CMK (cell line): ENCODE measurements around the gene METTL21A.
"Not testable (repeated sequence)": the region's sequence is repeated elsewhere in the genome, so short reads cannot be mapped to it uniquely, and the experiment has no call there.

Experiments
- DNase-seq: peaks from one replicate; pipeline ENCODE4 v3.0.0-alpha.2; 2010; ENCODE audit warnings: low read depth

The METTL21A gene

DNA sequence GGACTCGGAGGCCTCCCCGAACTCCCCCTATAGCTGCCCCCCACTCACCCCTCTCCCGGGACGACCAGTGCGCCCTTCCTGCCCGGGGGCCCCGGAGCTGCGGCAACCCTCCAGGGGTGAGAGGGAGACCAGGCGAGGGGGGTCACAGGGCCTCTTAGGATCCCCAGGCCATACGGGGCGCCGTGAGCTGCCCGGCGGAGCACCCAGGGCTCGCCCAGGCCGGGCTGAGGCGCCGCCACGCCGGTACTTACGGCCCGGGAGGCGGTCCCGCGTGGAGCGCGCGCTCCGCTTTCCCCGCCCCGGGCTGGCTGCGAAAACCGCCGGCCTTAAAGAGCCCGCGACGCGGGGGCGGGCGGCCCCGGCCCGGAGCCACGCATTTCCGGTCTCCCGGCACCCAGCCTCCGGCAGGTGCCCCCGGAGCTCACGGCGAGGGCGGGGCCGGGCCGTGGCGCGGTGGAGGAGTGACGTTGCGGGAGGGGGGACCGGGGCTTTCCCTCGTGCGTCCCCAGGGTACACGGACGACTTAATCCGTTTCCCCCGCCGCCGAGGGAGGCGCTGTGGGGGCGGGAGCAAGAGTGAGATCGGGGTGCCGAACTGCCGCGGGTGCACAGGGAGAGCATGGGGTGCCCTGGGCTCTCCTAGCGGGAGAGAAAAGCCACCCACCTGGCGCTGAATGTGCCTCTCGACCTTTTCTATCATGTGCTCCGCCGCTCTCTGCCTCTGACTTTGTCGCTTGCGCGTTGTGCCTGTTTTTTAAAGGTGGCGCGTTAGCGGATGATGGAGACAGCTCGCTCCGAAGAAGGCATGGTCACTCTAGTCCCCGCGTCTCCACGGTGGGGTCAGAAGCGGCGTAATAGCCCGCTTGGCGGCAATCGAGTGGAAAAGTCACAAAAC is at the start of gene METTL21A:
METTL21A (minus strand) TSS at position 381 of the 894 bp plus-strand sequence. CDS start 1,019 bp downstream, outside the sequence.
- peak; percentile 68 for DNase-seq

DNA sequence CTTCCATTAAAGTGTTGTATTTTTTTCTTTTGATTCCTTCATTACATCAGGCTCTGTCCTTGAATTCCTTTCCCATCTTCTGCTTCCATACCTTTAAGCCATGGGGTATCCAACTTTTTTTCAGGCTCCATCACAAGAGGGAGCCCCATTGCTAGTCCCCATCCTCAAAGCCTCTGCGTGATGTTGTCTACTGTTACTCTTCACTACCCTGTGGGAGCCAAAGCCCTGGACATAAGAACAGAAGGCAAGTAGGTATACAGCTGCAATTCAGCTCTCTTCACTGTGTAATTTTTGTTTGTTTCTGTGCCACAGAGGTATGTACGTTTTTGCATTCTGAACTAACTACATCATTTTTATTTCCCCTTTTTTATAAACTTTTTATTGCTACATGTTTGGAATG is 49.6 kb upstream of the METTL21A start:
- no peak for DNase-seq

DNA sequence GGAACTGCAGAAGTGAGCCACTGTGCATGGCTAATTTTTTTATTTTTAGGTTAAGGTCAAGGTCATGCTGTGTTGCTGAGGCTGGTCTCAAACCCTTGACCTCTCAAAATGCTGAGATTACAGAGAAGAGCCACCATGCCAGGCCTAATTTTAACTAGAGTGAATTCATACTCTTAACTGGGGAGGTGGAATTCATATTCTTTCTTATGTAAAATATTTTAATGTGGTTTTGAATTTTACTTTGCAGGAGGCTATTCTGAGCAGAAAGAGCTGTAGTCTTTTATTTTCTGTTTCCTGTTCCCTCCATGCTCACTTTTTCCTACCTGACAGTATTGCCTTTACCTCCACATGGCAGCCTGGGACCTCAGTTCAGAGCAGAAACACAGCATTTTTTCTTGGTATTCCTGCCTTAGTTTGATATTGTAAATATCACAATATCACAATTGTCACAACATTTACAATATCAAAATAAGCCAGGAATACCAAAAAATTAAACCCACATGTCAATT is 49.1 kb upstream of the METTL21A start:
- DNase-seq, result no peak

GRCh38 chr2:207673431-207673830 is 48.2 kb upstream of the METTL21A start:
- no peak for DNase-seq

GRCh38 chr2:207670887-207671286 is 45.7 kb upstream of the METTL21A start:
- DNase-seq, result no peak

DNA sequence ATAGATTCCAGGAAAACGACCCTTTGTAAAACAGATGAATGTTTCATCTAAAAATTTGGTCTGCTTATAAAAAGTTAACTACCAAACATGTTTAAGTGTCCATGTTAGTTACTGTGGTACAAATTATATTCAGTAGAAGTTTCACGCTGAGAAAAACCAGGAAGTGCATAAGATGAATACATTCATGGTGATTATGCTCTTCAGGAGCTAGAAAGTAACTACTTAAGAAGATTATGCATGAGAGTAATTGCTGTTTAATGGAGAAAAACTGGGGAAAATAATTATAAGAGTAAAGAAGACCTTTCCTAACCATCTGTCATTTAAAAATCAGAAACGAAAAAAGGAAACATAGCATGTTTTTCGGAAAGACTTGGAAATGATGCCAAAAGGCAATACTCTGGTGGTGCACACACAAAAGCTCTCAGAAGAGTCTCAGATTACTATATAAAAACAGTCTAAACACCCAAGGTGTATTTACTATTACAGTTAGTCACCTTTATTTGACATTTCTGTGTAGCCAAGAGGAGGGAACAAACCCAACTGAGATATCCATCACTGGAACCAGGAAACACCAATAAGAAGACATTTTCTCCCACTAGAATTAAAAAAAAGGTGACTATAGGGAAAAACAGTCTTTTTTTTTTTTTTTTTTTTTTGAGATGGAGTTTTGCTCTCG is 38.8 kb upstream of the METTL21A start:
- DNase-seq, result no peak

DNA sequence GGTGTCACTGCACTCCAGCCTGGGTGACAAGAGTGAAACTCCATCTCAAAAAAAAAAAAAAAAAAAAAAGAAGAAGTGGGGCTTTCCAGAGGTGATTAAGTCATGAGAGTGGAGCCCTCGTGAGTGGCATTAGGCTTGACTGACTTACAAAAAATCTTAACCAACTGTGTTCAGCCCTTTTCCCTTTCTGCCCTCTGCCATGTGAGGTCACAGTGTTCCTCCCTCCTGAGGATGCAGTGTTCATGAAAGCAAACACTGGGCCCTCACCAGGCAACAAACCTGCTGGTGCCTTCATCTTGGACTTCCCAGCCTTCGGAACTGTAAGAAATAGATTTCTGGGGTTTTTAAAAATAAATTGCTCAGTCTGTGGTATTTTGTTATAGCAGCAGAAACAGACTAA is 37.0 kb upstream of the METTL21A start:
- DNase-seq, result no peak

DNA sequence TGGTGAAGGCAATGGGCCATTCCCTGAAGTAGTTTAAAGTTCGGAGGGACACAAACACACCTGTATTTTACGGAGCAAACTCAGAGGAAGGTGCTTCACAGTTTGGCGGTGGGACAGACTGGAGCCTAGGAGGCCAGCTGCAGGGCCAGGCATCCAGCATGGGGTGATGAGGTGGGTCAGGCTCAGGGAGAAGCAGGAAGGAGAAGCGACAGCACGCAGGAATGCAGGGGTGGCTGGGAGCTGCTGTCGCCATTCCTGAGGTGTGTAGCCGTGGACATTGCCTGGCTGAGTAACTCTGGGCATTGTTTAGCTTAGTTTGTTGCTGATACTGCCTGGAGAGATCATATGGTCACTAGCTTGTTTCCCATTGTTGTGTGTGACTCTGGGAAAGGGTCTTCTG is 35.8 kb upstream of the METTL21A start:
- no peak for DNase-seq

- DNase-seq, result no peak
These were observed 33.0 kb upstream of the METTL21A start for GRCh38 chr2:207658156-207658555.

DNA sequence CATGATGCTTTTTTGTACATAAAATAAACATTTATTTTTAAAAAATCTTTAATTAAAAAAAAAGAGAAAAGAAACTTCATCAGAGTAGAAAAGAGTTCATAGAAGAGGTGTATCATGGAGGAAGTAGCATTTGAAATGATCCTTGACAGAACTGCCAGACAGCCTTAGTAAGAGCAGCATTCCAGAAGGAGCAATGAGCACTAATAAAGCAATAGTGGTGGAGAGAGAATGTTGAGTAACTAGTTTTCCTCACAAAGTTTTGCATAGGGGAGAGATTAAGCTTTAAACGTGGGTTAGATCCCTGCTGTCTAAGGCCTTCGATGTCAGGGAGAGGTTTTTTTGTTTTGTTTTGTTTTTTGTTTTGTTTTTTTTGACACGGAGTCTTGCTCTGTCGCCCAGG is 29.8 kb upstream of the METTL21A start:
- DNase-seq, result no peak

DNA sequence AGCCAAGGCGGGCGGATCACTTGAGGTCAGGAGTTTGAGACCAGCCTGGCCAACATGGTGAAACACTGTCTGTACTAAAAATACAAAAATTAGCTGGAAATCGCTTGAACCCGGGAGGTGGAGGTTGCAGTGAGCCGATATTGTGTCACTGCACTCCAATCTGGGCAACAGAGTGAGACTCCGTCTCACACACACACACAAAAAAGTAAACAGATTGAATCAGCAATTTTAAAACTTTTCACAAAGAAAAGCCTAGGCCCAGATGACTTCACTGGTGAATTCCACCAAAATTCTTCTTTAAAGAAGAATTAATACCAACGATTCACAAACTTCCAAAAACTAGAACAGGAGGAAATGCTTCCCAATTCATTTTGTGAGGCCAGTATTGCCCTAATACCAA is 21.4 kb upstream of the METTL21A start:
- DNase-seq, result not testable (repeated sequence)

- no peak for DNase-seq
These were observed 18.7 kb upstream of the METTL21A start for GRCh38 chr2:207643892-207644291.

GRCh38 chr2:207640661-207641060 is 15.5 kb upstream of the METTL21A start:
- no peak for DNase-seq

DNA sequence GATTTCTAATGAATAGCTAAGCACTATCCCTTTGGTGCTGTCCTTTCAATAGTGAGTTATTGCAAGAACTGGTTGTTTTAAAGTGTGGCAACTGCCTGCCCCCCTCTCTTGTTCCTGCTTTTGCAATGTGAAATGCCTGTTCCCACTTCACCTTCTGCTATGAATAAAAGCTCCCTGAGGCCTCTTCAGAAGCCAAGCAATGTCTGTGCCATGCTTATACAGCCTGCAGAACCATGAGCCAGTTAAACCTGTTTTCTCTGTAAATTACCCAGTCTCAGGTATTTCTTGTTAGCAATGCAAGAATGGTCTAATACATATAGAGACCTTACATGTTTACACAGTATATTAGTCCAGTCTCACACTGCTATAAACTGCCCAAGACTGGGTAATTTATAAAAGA is 15.0 kb upstream of the METTL21A start:
- no peak for DNase-seq

DNA sequence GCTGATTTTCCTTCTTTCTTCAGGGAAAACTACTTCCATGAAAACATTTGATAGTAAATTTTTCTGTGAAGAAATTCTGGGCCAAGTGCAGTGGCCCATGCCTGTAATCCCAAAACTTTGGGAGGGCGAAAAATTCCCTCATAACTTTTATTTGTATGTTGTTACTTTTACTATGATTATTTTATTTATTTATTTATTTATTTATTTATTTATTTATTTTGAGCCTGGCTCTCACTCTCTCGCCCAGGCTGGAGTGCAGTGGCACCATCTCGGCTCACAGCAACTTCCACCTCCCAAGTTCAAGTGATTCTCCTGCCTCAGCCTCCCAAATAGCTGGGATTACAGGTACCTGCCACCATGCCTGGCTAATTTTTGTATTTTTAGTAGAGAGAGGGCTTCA is 14.1 kb upstream of the METTL21A start:
- not testable (repeated sequence) for DNase-seq

GRCh38 chr2:207635468-207636200 is 10.4 kb upstream of the METTL21A start:
- no peak for DNase-seq

DNA sequence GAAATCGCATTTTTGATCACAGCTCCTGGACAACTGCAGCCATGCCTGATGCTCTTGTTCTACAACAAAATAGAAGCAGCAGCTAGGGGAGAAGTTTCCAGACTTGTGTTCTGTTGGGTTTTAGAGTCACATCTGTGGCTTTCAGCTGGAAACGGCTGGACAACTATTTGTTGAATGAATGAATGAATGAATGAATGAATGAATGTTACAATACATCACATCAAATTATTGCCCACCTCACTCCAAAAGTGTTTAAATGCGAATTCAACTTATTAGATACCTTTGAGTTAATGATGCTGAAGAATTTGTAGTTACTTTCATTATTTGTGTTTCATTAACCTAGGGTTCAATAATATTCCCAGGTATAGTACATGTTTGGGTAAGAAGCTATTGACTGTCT is 8.5 kb upstream of the METTL21A start:
- DNase-seq, result no peak

DNA sequence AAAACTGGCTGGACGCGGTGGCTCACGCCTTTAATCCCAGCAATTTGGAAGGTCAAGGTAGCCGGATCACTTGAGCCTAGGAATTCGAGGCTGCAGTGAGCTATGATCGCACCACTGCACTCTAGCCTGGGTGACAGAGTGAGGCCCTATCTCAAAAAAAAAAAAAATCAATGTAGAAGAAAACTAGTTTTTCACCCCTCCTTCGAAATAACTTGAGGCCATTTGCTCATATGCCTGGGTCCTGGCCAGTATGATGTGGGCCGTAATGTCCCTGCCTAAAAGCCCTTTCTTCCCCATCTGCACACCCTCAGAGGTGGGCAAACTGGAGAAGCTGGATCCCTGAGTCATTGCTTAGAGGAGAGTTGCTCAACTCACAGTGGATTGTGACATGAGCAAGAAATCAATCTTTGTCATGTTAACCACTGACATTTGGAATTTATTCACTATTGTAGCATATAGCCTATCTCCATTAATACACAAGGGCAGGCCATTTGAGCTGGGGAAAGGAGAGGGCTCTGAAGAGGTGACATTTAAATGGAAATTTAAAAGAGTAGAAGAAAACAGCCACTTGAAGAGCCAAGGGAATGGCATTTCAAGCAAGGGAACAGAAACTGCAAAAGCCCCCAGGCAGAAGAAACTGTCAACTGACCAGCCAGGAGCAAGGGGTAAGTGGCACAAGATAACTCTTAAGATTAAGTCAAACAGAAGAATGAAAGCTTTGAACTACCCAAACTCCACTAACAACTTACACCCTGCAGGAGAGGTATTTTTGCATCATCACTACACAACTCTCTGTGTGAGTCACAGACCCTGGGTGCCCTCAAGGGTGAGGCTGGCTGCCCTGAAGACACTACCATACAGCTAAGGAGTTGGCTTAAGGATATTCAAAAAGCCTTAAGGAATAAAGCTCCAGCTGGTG is 7.6 kb upstream of the METTL21A start:
- no peak for DNase-seq

DNA sequence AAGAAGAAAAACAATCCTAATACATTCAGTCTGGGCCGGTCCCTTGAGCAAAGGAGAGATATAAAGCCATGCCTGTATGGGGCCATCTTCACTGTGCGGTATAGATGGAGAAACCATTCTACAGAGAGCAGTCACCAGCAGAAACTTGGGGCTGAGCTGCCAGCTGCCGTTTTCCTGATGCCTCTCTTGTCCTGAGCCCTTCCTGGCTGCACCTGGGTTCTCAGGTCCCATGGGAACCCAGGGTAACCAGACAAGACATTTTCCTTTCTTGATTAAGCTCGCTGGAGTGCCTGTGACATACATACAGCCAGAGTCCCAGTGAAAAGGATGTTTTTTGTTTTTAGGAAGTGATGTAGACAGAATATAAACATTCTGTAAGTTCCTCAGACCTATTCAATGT is 5.3 kb upstream of the METTL21A start:
- DNase-seq, result no peak

- no peak for DNase-seq
These were observed 4.4 kb upstream of the METTL21A start for GRCh38 chr2:207629553-207629952.
